PC-9 (cell line): ENCODE results near the gene NUB1. TPM values are rescaled to one million over a fixed set of nuclear protein-coding genes. Genes with fewer than 3 reads are reported as not detected.

Source experiments
- BruUV-seq: library from RNA; stranded (reverse); fragments of 400-500 nt; replicated peaks from 2 replicates; lab custom pipeline; 2021; lab: Mats Ljungman, UMichigan
- CTCF ChIA-PET: fragments of 300-600 bp; sonication (Branson Sonifier 250); formaldehyde crosslinking; loops from one replicate; lab custom pipeline; 2022; ENCODE audit warnings: antibody characterized with exemption; lab: Charles Lee
- POLR2A ChIA-PET: fragments of 300-600 bp; sonication (Branson Sonifier 250); formaldehyde crosslinking; loops from one replicate; lab custom pipeline; 2022; ENCODE audit warnings: antibody characterized with exemption; ENCODE audit not compliant: unreplicated experiment; lab: Charles Lee
- DNase-seq, 2 experiments: peaks; one replicate each; pipeline versions ENCODE4 v3.0.0 to v3.0.0-alpha.2; 2015 to 2022; ENCODE audit warnings: mixed read lengths in 1 of 2
- H2AFZ ChIP-seq: fragments of 200-600 bp; sonication (generic); 2 replicates; pipeline ENCODE4 v1.8.1; 2017; ENCODE audit warnings: antibody characterized with exemption
- H3F3A ChIP-seq: fragments of 200-600 bp; sonication (generic); 2 replicates; pipeline ENCODE4 v1.8.1; 2017; ENCODE audit warnings: antibody characterized with exemption, mild to moderate bottlenecking, low read depth; ENCODE audit not compliant: insufficient read depth
- H3K27ac ChIP-seq: fragments of 200-600 bp; sonication (generic); 2 replicates; pipeline ENCODE4 v1.6.1; 2016; ENCODE audit warnings: mixed run types
- H3K27me3 ChIP-seq: fragments of 200-600 bp; sonication (generic); 2 replicates; pipeline ENCODE4 v1.6.1; 2016; ENCODE audit warnings: low read depth, mixed run types; ENCODE audit not compliant: insufficient read depth
- H3K36me3 ChIP-seq: fragments of 200-600 bp; sonication (generic); 2 replicates; pipeline ENCODE4 v1.6.1; 2016; ENCODE audit warnings: low read depth, mixed run types
- H3K4me1 ChIP-seq: fragments of 200-600 bp; sonication (generic); replicated peaks from 2 replicates; pipeline ENCODE4 v1.6.1; 2016; ENCODE audit warnings: mixed run types; ENCODE audit not compliant: insufficient read depth
- H3K4me2 ChIP-seq: fragments of 200-600 bp; sonication (generic); 2 replicates; pipeline ENCODE4 v1.6.1; 2017; ENCODE audit warnings: mixed run types
- H3K4me3 ChIP-seq: fragments of 200-600 bp; sonication (generic); 2 replicates; pipeline ENCODE4 v1.6.1; 2016; ENCODE audit warnings: mixed run types
- H3K79me2 ChIP-seq: fragments of 200-600 bp; sonication (generic); 2 replicates; pipeline ENCODE4 v1.6.1; 2017; ENCODE audit warnings: low read depth, mixed run types
- H3K9me2 ChIP-seq: fragments of 200-600 bp; sonication (generic); 2 replicates; pipeline ENCODE4 v1.8.1; 2017; ENCODE audit warnings: mild to moderate bottlenecking; ENCODE audit not compliant: insufficient read depth
- H3K9me3 ChIP-seq: fragments of 200-600 bp; sonication (generic); 2 replicates; pipeline ENCODE4 v1.8.1; 2016; ENCODE audit warnings: low read depth; ENCODE audit not compliant: insufficient read depth
- H4K20me1 ChIP-seq: fragments of 200-600 bp; sonication (generic); 2 replicates; pipeline ENCODE4 v1.8.1; 2017; ENCODE audit not compliant: insufficient read depth
- EZH2 ChIP-seq: fragments of 200-600 bp; sonication (generic); IDR thresholded peaks from 2 replicates; pipeline ENCODE4 v1.8.0; 2017; ENCODE audit warnings: antibody characterized with exemption, low read depth
- intact Hi-C: fragments of 100-400 bp; cut with micrococcal nuclease; formaldehyde crosslinking; loops from one replicate; pipeline ENCODE4 v1.10.0; 2022; ENCODE audit not compliant: unreplicated experiment
- total RNA-seq: library from RNA; stranded (reverse); gene quantifications from 2 replicates; pipeline ENCODE4 v1.2.3, GENCODE V29; 2021
- TF ChIP-seq, protein P1 (sequence below): fragments of 200-600 bp; sonication (generic); conservative IDR thresholded peaks from 2 replicates; pipeline ENCODE4 v1.6.1; 2017; ENCODE audit warnings: mixed run types, antibody characterized with exemption, mild to moderate bottlenecking, moderate library complexity

The NUB1 gene
- total RNA-seq, 1 experiment from 2014 or later, result 80.6 TPM

DNA sequence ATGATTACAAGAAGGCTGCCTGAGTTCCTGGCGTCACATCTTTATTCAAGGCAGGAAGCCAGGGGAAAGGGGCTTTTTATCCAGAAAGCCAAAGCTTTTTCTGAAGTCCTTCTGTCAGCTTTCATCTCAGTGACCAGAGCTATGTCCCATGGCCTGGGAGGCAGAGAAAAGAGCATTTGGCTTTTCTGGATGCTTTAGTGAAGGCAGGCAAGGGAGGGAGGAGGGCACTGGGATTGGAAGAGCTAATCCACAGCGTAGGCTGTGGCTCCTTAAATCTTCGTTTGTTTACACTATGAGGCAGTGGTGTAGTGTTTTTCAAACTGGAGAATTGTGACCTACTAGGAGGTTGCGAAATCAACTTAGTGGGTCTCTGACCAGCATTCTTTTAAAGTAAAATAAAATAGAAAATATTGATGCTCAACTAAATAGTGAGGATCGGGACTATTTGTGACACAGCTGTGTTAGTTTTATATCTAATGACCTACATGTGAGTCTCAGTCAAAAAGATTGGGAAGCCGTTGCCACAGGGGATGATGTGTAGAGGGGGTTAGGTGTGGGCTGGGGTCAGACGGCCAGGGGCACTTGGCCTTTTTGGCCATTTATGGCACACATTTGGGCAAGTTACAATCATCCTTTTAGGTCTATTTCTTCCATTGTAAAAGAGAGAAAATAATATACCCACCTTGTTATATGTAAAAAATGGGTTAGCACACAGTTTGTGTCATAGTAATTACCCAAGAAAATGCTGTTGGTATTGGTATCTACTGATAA is 84.2 kb downstream of the NUB1 start:
- ChIA-PET CTCF (no interaction called here), POLR2A (interaction anchor here (0.9 to 1.1 kb wide), 2 partner anchors 14 to 34 kb away, joined by 3 to 5 read pairs; no protein-coding TSS in a partner anchor)
- Histone ChIP-seq H3K4me1 (peaks cover 51% of the 10 kb centered on the region), H3K36me3 (no peaks in the 10 kb centered on the region), H3F3A (peaks cover 7% of the 10 kb centered on the region; the same call in 1 of the 2 replicates), H3K9me3 (0 out of 2 replicates have a peak, but pooled peaks cover 11% of the 10 kb centered on the region), H3K79me2 (no peaks in the 10 kb centered on the region), H3K4me2 (no peak overlapping the region), H4K20me1 (no peaks in the 10 kb centered on the region), H3K9me2 (no peaks in the 10 kb centered on the region), H3K27me3 (no peaks in the 10 kb centered on the region), H3K27ac (no peak overlapping the region), H3K4me3 (no peak overlapping the region), H2AFZ (no peak overlapping the region)
- BruUV-seq, result no TSS peak
- TF ChIP-seq, protein P1, sequence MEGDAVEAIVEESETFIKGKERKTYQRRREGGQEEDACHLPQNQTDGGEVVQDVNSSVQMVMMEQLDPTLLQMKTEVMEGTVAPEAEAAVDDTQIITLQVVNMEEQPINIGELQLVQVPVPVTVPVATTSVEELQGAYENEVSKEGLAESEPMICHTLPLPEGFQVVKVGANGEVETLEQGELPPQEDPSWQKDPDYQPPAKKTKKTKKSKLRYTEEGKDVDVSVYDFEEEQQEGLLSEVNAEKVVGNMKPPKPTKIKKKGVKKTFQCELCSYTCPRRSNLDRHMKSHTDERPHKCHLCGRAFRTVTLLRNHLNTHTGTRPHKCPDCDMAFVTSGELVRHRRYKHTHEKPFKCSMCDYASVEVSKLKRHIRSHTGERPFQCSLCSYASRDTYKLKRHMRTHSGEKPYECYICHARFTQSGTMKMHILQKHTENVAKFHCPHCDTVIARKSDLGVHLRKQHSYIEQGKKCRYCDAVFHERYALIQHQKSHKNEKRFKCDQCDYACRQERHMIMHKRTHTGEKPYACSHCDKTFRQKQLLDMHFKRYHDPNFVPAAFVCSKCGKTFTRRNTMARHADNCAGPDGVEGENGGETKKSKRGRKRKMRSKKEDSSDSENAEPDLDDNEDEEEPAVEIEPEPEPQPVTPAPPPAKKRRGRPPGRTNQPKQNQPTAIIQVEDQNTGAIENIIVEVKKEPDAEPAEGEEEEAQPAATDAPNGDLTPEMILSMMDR, result no peak
- no peak for TF ChIP-seq EZH2
- no peak for DNase-seq
- intact Hi-C loops, result loop anchor here (5.0 kb wide), 1 partner anchor 261 kb away; no protein-coding TSS in a partner anchor

DNA sequence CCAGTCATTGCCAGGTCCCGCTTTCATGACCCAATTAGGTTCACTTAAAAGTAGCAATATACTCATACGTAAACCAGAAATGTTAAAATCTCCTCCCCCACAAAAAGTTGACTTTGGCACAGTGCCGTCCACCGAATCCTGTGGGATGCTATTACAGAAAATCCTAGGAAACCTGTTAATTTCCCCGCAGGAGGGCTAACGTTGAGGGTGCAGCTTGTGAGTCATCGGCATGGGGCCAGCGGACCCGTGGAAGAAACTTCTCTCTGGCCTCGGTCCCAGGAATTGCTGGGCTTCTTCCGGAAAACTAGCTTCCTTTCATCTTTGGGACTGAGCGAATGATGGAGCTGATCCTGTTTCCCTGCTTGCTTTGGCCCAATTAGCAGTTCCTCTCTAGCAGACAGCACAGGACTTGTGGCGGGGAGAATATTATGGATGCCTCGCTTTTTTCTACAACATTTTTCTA is 84.9 kb downstream of the NUB1 start:
- H3K27ac ChIP-seq, result no peak overlapping the region
- H2AFZ ChIP-seq, result no peak overlapping the region
- no peaks in the 10 kb centered on the region for H3K36me3 ChIP-seq
- no peaks in the 10 kb centered on the region for H3K9me2 ChIP-seq
- CTCF ChIA-PET, result no interaction called here
- TF ChIP-seq, protein P1, result no peak
- no peak for TF ChIP-seq EZH2
- no peaks in the 10 kb centered on the region for H3K27me3 ChIP-seq
- DNase-seq, result peak in 1 of 2 experiments; percentile 77
- H3K4me1 ChIP-seq, result peaks cover 51% of the 10 kb centered on the region
- BruUV-seq, result no TSS peak
- intact Hi-C loops, result loop anchor here (5.0 kb wide), 1 partner anchor 261 kb away; no protein-coding TSS in a partner anchor
- H3K4me3 ChIP-seq, result no peak overlapping the region
- no peak overlapping the region for H3K4me2 ChIP-seq
- H4K20me1 ChIP-seq, result no peaks in the 10 kb centered on the region
- peaks cover 7% of the 10 kb centered on the region; the same call in 1 of the 2 replicates for H3F3A ChIP-seq
- POLR2A ChIA-PET, result interaction anchor here (0.9 to 1.1 kb wide), 2 partner anchors 15 to 34 kb away, joined by 3 to 5 read pairs; no protein-coding TSS in a partner anchor
- 0 out of 2 replicates have a peak, but pooled peaks cover 11% of the 10 kb centered on the region for H3K9me3 ChIP-seq
- no peaks in the 10 kb centered on the region for H3K79me2 ChIP-seq

DNA sequence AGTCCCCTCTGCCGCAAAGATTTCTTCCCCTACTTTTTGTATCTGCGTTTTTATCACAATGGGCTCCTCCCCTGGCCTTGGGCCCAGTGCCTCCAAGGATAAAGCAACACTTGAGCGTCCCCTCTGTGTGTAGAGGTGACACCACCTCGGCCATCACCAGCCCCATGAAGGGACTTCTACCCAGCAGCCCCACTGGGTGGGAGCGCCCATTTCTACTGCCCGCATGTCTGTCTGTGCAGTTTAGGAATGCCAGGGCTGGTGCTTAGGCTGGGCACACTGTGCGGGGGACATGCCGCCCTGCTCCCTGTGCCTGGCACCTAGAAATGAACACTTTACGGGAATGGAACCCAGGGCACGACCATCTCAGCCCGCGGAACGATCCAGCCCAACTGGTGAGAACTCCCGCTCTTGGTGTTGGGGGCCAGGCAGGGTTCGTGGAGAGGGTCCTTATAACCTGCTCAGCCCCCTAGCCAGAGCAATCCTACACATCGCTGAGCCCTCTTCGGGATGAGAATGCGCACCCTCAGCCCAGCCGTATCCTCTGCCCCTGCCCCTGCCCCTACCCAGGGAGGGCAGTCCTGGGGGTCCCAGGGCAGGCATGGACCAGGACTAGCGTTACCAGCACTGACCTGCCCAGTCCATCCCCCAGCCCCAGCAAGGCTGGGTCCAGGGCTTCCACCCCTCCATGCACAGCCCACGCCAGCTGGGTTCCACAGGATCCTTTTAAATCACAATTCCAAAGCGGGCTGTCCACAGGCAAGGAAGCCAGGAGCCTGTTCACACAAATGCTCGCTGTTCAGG is 85.5 kb downstream of the NUB1 start:
- Histone ChIP-seq H3K36me3 (no peaks in the 10 kb centered on the region), H3K79me2 (no peaks in the 10 kb centered on the region), H3K4me3 (no peak overlapping the region), H3K4me1 (peaks cover 51% of the 10 kb centered on the region), H3K9me2 (no peaks in the 10 kb centered on the region), H4K20me1 (no peaks in the 10 kb centered on the region), H3F3A (peaks cover 7% of the 10 kb centered on the region; the same call in 1 of the 2 replicates), H3K9me3 (0 out of 2 replicates have a peak, but pooled peaks cover 8% of the 10 kb centered on the region), H2AFZ (no peak overlapping the region), H3K27ac (peak overlapping the region; percentile 40; the same call in 1 of the 2 replicates), H3K4me2 (peak overlapping the region; percentile 26; the same call in 1 of the 2 replicates), H3K27me3 (no peaks in the 10 kb centered on the region)
- ChIA-PET CTCF (no interaction called here), POLR2A (interaction anchor here (0.9 to 1.1 kb wide), 2 partner anchors 16 to 33 kb away, joined by 3 to 5 read pairs; no protein-coding TSS in a partner anchor)
- TF ChIP-seq, protein P1, result no peak
- no peak for TF ChIP-seq EZH2
- no peak for DNase-seq
- intact Hi-C loops, result loop anchor here (5.0 kb wide), 1 partner anchor 260 kb away; no protein-coding TSS in a partner anchor
- BruUV-seq, result TSS peak; percentile 55
